Natural killer cell (primary cell): ENCODE results near the gene RECK. TPM values are rescaled to one million over a fixed set of nuclear protein-coding genes. Genes with fewer than 3 reads are reported as not detected.
"Not testable (repeated sequence)": the region's sequence is repeated elsewhere in the genome, so short reads cannot be mapped to it uniquely, and the experiment has no call there.

Experiments used
- ATAC-seq, 3 donors: fragments of 150-1000 bp in 2 of 3; fragments of 200-7000 bp in 1 of 3; cut with Tn5 transposase; 1 replicate in 1 of 3; 2 replicates in 2 of 3; pipeline ENCODE4 v1.10.0; 2021; ENCODE audit warnings: mild to moderate bottlenecking in 2 of 3, moderate library complexity in 2 of 3
- DNase-seq, 2 donors: peaks; one replicate each; pipeline versions ENCODE4 v3.0.0 to v3.0.0-alpha.2; 2013 to 2021; ENCODE audit warnings: mixed read lengths in 1 of 2
- H3K27ac ChIP-seq: one replicate; pipeline ENCODE4 v1.5.1; 2013; ENCODE audit warnings: mild to moderate bottlenecking, low read length
- H3K27me3 ChIP-seq: one replicate; pipeline ENCODE4 v1.6.1; 2013; ENCODE audit warnings: low read length; ENCODE audit not compliant: control insufficient read depth, insufficient read depth
- H3K36me3 ChIP-seq: one replicate; pipeline ENCODE4 v1.6.1; 2013; ENCODE audit warnings: low read length; ENCODE audit not compliant: control insufficient read depth, insufficient read depth
- H3K4me1 ChIP-seq: one replicate; pipeline ENCODE4 v1.6.1; 2013; ENCODE audit warnings: low read length; ENCODE audit not compliant: control insufficient read depth, insufficient read depth
- H3K4me3 ChIP-seq: one replicate; pipeline ENCODE4 v1.5.1; 2013; ENCODE audit warnings: low read length
- H3K9me3 ChIP-seq: one replicate; pipeline ENCODE4 v1.6.1; 2013; ENCODE audit warnings: low read length; ENCODE audit not compliant: control insufficient read depth, insufficient read depth
- H3K27ac Mint-ChIP-seq, 2 donors: one replicate each; pipeline ENCODE4 v1.8.0; 2022; ENCODE audit warnings: mild to moderate bottlenecking in 2 of 2, mixed read lengths in 2 of 2, moderate library complexity in 1 of 2
- H3K27me3 Mint-ChIP-seq, 2 donors: one replicate each; pipeline ENCODE4 v1.8.0; 2022; ENCODE audit warnings: low read depth in 2 of 2, mixed read lengths in 2 of 2
- H3K36me3 Mint-ChIP-seq: one replicate; pipeline ENCODE4 v1.8.0; 2022; ENCODE audit warnings: mixed read lengths
- H3K4me1 Mint-ChIP-seq, 2 donors: one replicate each; pipeline ENCODE4 v1.8.0; 2022; ENCODE audit warnings: mixed read lengths in 2 of 2
- H3K4me3 Mint-ChIP-seq: one replicate; pipeline ENCODE4 v1.8.0; 2022; ENCODE audit warnings: mild to moderate bottlenecking, moderate library complexity, mixed read lengths
- H3K9me3 Mint-ChIP-seq, 2 donors: one replicate each; pipeline ENCODE4 v1.8.0; 2022; ENCODE audit warnings: mixed read lengths in 2 of 2
- CTCF ChIP-seq: fragments of 200-600 bp; IDR thresholded peaks from one replicate; pipeline ENCODE4 v1.8.0; 2022; ENCODE audit warnings: antibody characterized with exemption
- WGBS: methylation state at CpG from one replicate; pipeline ENCODE4 v1.1.7; 2013; ENCODE audit warnings: missing lambda C conversion rate; ENCODE audit not compliant: insufficient coverage; 5-methylcytosine and 5-hydroxymethylcytosine counted together
- intact Hi-C: fragments of 100-400 bp; cut with micrococcal nuclease; formaldehyde crosslinking; loops from one replicate; pipeline ENCODE4 v1.14.2; 2022
- total RNA-seq, 4 donors: library from RNA; stranded (reverse); fragments of 120-200 nt in 1 of 4; gene quantifications; one replicate each; pipeline versions ENCODE4 v1.2.3 to v1.2.4, GENCODE V29; 2013 to 2022

Gene RECK
- total RNA-seq, 3 donors from 2014 or later (not counting 1 experiment from before 2014, with no cell fraction given): 7.4 to 10.3 (median 8.0) TPM

GRCh38 chr9:35994959-35995358 lies 41.8 kb upstream of the RECK start:
- ATAC-seq (no peak), DNase-seq (no peak)
- H3K4me3 Mint-ChIP-seq: no peak overlapping the region
- Histone ChIP-seq H3K9me3 (peaks cover 3% of the 10 kb centered on the region), H3K36me3 (no peaks in the 10 kb centered on the region), H3K4me1 (no peaks in the 10 kb centered on the region), H3K27ac (no peak overlapping the region), H3K4me3 (no peak overlapping the region), H3K27me3 (peaks cover 4% of the 10 kb centered on the region)
- H3K4me1 Mint-ChIP-seq: no peaks in the 10 kb centered on the region
- no peak overlapping the region for H3K27ac Mint-ChIP-seq
- H3K27me3 Mint-ChIP-seq: peaks cover 35 to 60% of the 10 kb centered on the region in 2 donors
- 88% methylated on average over 2 of the region's 2 CpGs for WGBS
- intact Hi-C loops: no loop called here
- TF ChIP-seq CTCF: no peak
- peaks cover 15% of the 10 kb centered on the region for H3K36me3 Mint-ChIP-seq
- peaks cover 0 to 7% of the 10 kb centered on the region in 2 donors for H3K9me3 Mint-ChIP-seq

DNA sequence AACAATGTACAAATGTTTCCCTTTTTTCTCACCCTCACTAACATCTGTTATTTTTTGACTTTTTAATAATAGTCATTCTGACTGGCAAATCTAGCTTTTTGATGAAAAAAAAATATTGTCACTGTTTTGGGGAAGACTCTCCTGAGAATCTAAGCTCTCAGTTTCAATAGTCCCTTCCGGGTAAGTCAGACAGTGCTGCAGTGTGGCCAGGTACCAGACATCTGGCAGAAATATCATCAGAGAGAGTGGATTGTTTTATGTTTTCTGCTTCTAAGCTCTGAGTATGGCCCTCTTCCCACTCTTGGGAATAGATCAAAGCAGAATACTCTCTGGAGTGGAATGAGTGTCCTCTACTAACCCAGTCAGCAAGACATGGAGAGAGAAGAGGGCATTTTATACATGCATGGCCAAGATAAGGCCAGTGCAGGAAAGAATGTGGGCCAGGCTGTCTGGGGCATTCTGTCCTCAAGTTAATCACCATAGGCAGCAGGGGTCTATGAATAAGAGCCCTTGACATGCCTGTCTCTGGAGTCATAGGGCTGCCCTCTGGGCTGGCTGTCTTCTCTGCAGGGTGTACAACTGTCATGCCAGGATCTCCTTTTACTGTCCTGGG lies 40.2 kb upstream of the RECK start:
- ATAC-seq (no peak), DNase-seq (no peak)
- Histone ChIP-seq H3K36me3 (no peaks in the 10 kb centered on the region), H3K27ac (no peak overlapping the region), H3K4me1 (no peaks in the 10 kb centered on the region), H3K4me3 (no peak overlapping the region), H3K9me3 (peaks cover 3% of the 10 kb centered on the region), H3K27me3 (peaks cover 4% of the 10 kb centered on the region)
- peaks cover 0 to 7% of the 10 kb centered on the region in 2 donors for H3K9me3 Mint-ChIP-seq
- H3K27me3 Mint-ChIP-seq: peaks cover 33 to 60% of the 10 kb centered on the region in 2 donors
- no peak overlapping the region for H3K4me3 Mint-ChIP-seq
- 95% methylated on average over 1 of the region's 1 CpG for WGBS
- H3K36me3 Mint-ChIP-seq: peaks cover 15% of the 10 kb centered on the region
- intact Hi-C loops: no loop called here
- H3K4me1 Mint-ChIP-seq: no peaks in the 10 kb centered on the region
- no peak for TF ChIP-seq CTCF
- H3K27ac Mint-ChIP-seq: no peak overlapping the region

DNA sequence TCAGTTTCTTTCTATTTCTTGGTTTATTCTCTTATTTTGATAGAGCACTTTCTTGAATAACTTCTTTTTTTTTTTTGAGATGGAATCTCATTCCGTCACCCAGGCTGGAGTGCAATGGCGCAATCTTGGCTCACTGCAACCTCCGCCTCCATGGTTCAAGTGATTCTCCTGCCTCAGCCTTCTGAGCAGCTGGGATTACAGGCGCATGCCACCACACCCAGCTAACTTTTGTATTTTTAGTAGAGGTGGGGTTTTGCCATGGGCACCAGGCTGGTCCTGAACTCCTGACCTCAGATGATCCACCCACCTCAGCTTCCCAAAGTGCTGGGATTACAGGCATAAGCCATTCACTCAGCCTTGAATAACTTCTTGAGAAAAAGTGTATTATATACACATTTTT lies 39.7 kb upstream of the RECK start:
- H3K4me3 ChIP-seq, DNase-seq, H3K27ac ChIP-seq, H3K4me3 Mint-ChIP-seq, H3K27me3 ChIP-seq, H3K4me1 ChIP-seq, H3K36me3 ChIP-seq, intact Hi-C loops, H3K4me1 Mint-ChIP-seq, H3K9me3 Mint-ChIP-seq, ATAC-seq, H3K9me3 ChIP-seq, H3K27ac Mint-ChIP-seq: not testable (repeated sequence)
- peaks cover 31 to 62% of the 10 kb centered on the region in 2 donors for H3K27me3 Mint-ChIP-seq
- 93% methylated on average over 3 of the region's 4 CpGs for WGBS
- peaks cover 15% of the 10 kb centered on the region for H3K36me3 Mint-ChIP-seq

DNA sequence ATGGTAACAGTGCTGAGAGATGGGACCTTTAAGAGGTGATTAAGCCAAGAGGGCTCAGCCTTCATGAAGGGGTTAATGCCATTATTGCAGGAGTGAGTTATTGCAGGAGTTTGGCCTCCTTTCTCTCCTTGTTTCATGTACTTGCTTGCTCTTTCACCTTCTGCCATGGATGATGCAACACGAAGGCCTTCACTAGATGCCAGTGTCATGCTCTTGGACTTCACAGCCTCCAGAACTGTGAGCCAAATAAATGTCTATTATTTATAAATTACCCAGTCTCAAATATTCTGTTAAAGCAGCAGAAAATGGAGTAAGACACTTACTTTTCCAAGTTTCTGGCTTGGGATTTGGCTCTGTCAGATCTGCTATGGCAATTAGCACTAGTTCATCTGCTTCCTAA lies 38.4 kb upstream of the RECK start:
- 100% methylated on average over 1 of the region's 1 CpG for WGBS
- Mint-ChIP-seq H3K36me3 (peaks cover 15% of the 10 kb centered on the region), H3K27ac (no peak overlapping the region), H3K4me1 (no peaks in the 10 kb centered on the region), H3K9me3 (peaks cover 0 to 7% of the 10 kb centered on the region in 2 donors), H3K27me3 (peaks cover 32 to 75% of the 10 kb centered on the region in 2 donors), H3K4me3 (no peak overlapping the region)
- intact Hi-C loops: no loop called here
- TF ChIP-seq CTCF: no peak
- H3K4me3 ChIP-seq: no peak overlapping the region
- H3K36me3 ChIP-seq: no peaks in the 10 kb centered on the region
- no peak for DNase-seq
- ATAC-seq: no peak
- peaks cover 4% of the 10 kb centered on the region for H3K27me3 ChIP-seq
- no peak overlapping the region for H3K27ac ChIP-seq
- H3K4me1 ChIP-seq: no peaks in the 10 kb centered on the region
- peaks cover 3% of the 10 kb centered on the region for H3K9me3 ChIP-seq
